Cardiac ventricle fibroblast (primary cell): Measurements from ENCODE around the gene WASHC3. TPM values are rescaled to one million over a fixed set of nuclear protein-coding genes. Genes with fewer than 3 reads are reported as not detected.

Experiments used
- total RNA-seq: library from RNA; depleted of rRNA; stranded (reverse); fragments of >200 nt; gene quantifications from 2 replicates; pipeline ENCODE4 v1.2.3, GENCODE V29; 2015

Gene WASHC3, protein sequence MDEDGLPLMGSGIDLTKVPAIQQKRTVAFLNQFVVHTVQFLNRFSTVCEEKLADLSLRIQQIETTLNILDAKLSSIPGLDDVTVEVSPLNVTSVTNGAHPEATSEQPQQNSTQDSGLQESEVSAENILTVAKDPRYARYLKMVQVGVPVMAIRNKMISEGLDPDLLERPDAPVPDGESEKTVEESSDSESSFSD
- 65.0 and 68.6 TPM in 2 replicates for total RNA-seq

DNA sequence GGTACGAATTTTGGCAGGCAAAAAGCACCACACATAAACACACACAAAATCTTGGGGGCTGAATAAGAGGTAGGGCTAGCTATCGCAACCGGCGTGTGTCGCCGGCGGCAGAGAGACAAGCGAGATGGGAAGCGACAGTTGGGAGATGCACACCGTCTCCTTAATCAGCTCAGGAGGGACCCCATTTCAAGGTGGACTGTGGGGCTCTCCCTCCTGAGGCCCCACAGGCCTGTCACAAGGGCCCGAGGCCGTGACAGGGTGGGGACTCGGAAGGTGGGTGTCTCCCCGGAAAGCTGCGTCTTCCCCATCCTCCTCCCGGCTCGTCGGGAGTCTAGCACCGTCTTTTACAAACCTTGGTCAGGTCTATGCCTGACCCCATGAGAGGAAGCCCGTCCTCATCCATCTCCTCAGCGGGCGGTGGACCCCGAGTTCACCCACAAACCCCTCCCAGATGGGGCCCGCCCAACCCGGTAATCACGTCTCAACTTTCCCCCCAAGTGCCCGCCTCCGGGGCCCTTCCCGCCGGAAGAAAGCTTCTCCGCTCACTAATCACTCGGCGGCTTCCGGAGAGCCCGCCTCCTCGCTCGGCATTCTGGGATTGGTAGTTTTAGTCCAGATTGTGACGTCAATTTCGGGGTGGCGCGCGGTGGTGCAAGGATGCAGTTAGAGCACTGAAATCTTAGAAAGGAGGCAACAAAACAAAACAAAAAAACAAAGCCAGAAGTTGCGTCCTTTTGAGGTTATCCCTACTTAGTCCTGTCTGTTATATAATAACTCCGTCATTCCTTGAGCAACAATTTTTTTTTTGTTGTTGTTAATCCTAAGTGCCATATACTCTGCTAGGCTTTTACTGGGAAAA is at the start of gene WASHC3:
WASHC3 (minus strand) TSS at position 432 of the 859 bp plus-strand sequence; CDS start at position 403, 29 bp downstream.

Other genes starting within 250 kb of the WASHC3 start
- 11.3 and 15.8 TPM in 2 replicates for gene GNPTAB, start 231.0 kb downstream of the WASHC3 start, total RNA-seq
- 10.5 and 12.5 TPM in 2 replicates for gene DRAM1, start 184.4 kb downstream of the WASHC3 start, total RNA-seq
- gene NUP37, start 58.1 kb upstream of the WASHC3 start, total RNA-seq, result 21.6 and 27.0 TPM in 2 replicates
- gene PARPBP, start 58.2 kb upstream of the WASHC3 start, total RNA-seq, result 1.1 and 2.9 TPM in 2 replicates
- not detected in 2 replicates for gene PMCH, start 135.8 kb upstream of the WASHC3 start, total RNA-seq